Measurements from ENCODE around the gene MPPED1. TPM values are rescaled to one million over a fixed set of nuclear protein-coding genes. Genes with fewer than 3 reads are reported as not detected.

Gene MPPED1
- total RNA-seq, 1 donor from 2014 or later, result not detected

GRCh38 chr22:43485502-43486089, 73.8 kb downstream of the MPPED1 start:
- Mint-ChIP-seq H3K4me3 (ENCODE audit: unreplicated experiment) (no peak overlapping the region), H3K4me1 (ENCODE audit: low read depth) (no peaks in the 10 kb centered on the region), H3K9me3 (ENCODE audit: low read depth) (no peaks in the 10 kb centered on the region), H3K27me3 (ENCODE audit: low read depth) (peaks cover 4% of the 10 kb centered on the region), H3K27ac (ENCODE audit: unreplicated experiment) (no peak overlapping the region), H3K36me3 (ENCODE audit: low read depth) (no peaks in the 10 kb centered on the region)
- peak; percentile 83 for DNase-seq (ENCODE audit: low spot score)
- TF ChIP-seq CTCF (IDR thresholded peaks at IDR 0.05), result no peak

GRCh38 chr22:43487311-43488030, 75.7 kb downstream of the MPPED1 start:
- Mint-ChIP-seq H3K27me3 (ENCODE audit: low read depth) (peaks cover 4% of the 10 kb centered on the region), H3K36me3 (ENCODE audit: low read depth) (no peaks in the 10 kb centered on the region), H3K9me3 (ENCODE audit: low read depth) (peaks cover 3% of the 10 kb centered on the region), H3K4me1 (ENCODE audit: low read depth) (no peaks in the 10 kb centered on the region), H3K4me3 (ENCODE audit: unreplicated experiment) (no peak overlapping the region), H3K27ac (ENCODE audit: unreplicated experiment) (no peak overlapping the region)
- DNase-seq (ENCODE audit: low spot score), result peak; percentile 54
- TF ChIP-seq CTCF (IDR thresholded peaks at IDR 0.05), result no peak

- H3K9me3 Mint-ChIP-seq (ENCODE audit: low read depth), result peaks cover 3% of the 10 kb centered on the region
These were observed 76.4 kb downstream of the MPPED1 start for GRCh38 chr22:43488031-43488866.

GRCh38 chr22:43488937-43489336, 77.1 kb downstream of the MPPED1 start:
- DNase-seq (ENCODE audit: low spot score), result no peak
- peaks cover 4% of the 10 kb centered on the region for H3K27me3 Mint-ChIP-seq (ENCODE audit: low read depth)
- H3K36me3 Mint-ChIP-seq (ENCODE audit: low read depth), result no peaks in the 10 kb centered on the region
- TF ChIP-seq CTCF (IDR thresholded peaks at IDR 0.05), result no peak
- no peaks in the 10 kb centered on the region for H3K4me1 Mint-ChIP-seq (ENCODE audit: low read depth)
- H3K9me3 Mint-ChIP-seq (ENCODE audit: low read depth), result peaks cover 3% of the 10 kb centered on the region
- no peak overlapping the region for H3K27ac Mint-ChIP-seq (ENCODE audit: unreplicated experiment)
- no peak overlapping the region for H3K4me3 Mint-ChIP-seq (ENCODE audit: unreplicated experiment)

More at GRCh38 chr22:43488031-43488866, 76.4 kb downstream of the MPPED1 start:
- no peak for TF ChIP-seq CTCF (IDR thresholded peaks at IDR 0.05)
- DNase-seq (ENCODE audit: low spot score), result peak; percentile 62
- Mint-ChIP-seq H3K36me3 (ENCODE audit: low read depth) (no peaks in the 10 kb centered on the region), H3K4me1 (ENCODE audit: low read depth) (no peaks in the 10 kb centered on the region), H3K4me3 (ENCODE audit: unreplicated experiment) (no peak overlapping the region), H3K27ac (ENCODE audit: unreplicated experiment) (no peak overlapping the region), H3K27me3 (ENCODE audit: low read depth) (peaks cover 4% of the 10 kb centered on the region)

GRCh38 chr22:43490311-43490710, 78.5 kb downstream of the MPPED1 start:
- H3K27me3 Mint-ChIP-seq (ENCODE audit: low read depth), result peaks cover 4% of the 10 kb centered on the region

More at GRCh38 chr22:43490311-43490710, 78.5 kb downstream of the MPPED1 start:
- peak; percentile 54 for DNase-seq (ENCODE audit: low spot score)
- no peaks in the 10 kb centered on the region for H3K4me1 Mint-ChIP-seq (ENCODE audit: low read depth)
- no peaks in the 10 kb centered on the region for H3K36me3 Mint-ChIP-seq (ENCODE audit: low read depth)
- H3K4me3 Mint-ChIP-seq (ENCODE audit: unreplicated experiment), result no peak overlapping the region
- peaks cover 3% of the 10 kb centered on the region for H3K9me3 Mint-ChIP-seq (ENCODE audit: low read depth)
- H3K27ac Mint-ChIP-seq (ENCODE audit: unreplicated experiment), result no peak overlapping the region
- TF ChIP-seq CTCF (IDR thresholded peaks at IDR 0.05), result no peak

Measured in chondrocyte (in vitro differentiated cells).